Stimulated activated CD4-positive, alpha-beta T cell treated with anti-CD3 and anti-CD28 coated beads, TNF-alpha, amount 100 ng/mL, for 4 hours (primary cell): ENCODE data around the gene DUS2.
"Not testable (repeated sequence)": the region's sequence is repeated elsewhere in the genome, so short reads cannot be mapped to it uniquely, and the experiment has no call there.

Source experiments
- DNase-seq, 3 experiments: peaks; one replicate each; pipeline ENCODE4 v3.0.0-alpha.2; 2020; ENCODE audit warnings: low read depth in 3 of 3

Gene DUS2

DNA sequence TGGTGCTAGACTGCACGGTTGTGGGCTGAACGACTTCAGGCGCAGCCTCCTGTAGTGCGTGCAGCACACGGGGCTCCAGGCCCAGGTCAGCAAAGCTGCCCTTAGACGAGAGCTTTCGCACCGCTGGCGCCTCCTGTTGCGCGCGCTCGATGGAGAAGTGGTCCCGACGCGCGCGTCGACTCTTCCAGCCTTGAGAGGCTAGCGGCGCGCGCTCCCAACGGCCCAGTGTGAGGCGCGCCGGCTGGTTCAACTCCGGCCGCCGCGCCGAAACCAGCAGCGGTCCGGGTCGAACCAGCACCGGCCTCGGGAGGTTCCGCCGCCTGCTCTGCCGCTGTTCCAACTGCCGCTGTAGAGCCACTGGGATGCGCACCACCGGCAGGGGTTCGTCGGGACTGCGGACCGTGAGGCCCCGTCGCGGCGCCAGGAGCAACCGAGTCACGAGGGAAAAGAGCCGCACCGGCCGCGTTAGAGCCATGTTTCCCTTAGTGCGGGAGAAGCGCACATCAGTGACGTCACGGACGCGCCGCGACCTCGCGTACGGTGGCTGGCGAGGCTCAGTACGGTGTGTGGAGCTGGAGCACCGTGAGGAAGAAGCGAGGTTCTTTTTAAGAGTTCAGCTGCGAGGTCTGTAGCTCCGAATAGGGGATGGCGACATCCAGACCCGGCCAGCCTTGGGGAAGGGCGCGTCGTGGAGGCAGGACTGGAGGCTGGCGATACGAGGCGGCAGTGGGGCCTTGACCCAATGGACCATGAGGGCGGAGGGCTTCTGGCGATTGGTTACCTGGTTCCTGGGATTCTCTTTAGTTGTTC, at the start of gene DUS2, which contains the start of gene DDX28:
Gene DUS2 (plus strand): TSS at position 557 of the 810 bp plus-strand sequence. CDS start 14,740 bp downstream, outside the sequence.
Gene DDX28 (minus strand): TSS at position 505 of the 810 bp plus-strand sequence. CDS start 30 bp downstream, at position 475.
- DNase-seq = peak; percentile 87 to 93 (median 88)

DNA sequence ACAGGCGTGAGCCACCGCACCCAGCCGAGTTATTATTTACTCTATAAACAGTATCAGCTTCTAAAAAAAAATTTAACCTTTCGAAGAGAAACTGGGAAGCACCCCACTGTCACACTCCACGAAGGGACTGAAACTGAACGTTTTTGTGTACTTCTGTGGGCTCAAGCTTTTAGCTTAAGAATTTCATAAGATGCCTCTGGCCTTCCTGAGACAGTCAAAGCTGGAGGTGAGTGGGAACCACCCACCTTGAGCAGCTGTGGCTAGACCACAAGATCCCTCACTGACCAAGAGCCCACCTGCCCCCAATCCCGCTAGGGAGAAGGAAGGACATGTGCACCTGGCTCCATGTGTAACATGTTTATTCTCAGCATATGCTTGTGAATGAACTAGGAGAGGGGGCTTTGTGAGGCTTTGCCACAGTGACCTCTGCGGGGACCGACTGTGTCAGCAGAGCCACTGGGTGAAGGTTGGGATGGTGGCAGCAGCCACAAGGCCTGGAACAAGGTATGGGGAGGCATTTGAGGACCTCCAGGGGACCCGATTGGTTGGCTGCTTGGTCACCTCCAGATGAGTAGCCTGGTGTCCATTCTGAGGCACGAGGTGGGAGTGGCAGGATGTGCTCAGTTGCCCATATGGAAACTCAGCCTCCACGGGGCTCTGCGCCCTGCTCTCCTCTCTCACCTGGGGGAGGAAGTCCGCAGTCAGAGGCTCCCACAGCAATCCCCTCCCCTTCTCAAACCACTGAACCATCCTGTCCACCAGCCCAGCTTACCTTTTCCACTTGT, 47.6 kb upstream of the DUS2 start:
- no peak for DNase-seq

DNA sequence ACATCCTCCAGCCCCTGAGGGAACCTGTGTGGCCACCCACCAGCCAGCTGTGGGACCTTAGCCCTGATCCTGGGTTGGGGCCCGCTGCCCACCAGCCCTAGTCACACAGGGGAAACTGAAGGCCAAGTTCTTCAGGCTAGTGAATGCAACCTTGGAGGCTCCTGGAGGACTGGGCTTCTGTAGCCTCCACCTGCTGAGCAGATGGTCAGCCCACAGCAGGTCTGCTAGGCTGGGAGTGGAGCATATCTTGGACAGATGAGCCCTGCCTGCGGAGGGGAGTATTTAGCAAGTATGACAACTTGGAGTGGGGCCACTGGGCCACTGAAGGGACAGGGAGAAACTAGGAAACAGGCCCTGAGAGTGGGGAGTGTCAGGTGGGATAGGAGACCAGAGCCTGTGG, 46.9 kb upstream of the DUS2 start:
- no peak for DNase-seq

DNA sequence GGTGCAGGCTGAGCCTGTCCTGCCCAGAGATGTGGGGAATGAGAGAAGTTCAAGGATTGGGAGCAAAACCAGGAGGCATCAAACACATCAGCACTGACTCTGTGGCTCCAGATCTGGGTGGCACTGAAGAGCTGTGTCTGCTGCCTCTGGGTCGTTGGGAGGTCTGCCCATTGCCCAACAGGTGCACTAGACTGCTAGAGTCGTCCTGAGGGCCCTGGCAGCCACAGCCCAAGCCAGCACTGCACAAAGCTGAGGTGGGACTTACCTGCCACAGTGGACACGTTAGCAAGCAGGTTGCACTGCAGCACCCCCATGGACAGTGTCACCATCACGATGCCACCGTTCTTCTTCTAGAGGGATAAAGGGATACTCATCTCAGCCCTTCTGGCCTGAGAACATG, 46.1 kb upstream of the DUS2 start:
- DNase-seq = no peak

DNA sequence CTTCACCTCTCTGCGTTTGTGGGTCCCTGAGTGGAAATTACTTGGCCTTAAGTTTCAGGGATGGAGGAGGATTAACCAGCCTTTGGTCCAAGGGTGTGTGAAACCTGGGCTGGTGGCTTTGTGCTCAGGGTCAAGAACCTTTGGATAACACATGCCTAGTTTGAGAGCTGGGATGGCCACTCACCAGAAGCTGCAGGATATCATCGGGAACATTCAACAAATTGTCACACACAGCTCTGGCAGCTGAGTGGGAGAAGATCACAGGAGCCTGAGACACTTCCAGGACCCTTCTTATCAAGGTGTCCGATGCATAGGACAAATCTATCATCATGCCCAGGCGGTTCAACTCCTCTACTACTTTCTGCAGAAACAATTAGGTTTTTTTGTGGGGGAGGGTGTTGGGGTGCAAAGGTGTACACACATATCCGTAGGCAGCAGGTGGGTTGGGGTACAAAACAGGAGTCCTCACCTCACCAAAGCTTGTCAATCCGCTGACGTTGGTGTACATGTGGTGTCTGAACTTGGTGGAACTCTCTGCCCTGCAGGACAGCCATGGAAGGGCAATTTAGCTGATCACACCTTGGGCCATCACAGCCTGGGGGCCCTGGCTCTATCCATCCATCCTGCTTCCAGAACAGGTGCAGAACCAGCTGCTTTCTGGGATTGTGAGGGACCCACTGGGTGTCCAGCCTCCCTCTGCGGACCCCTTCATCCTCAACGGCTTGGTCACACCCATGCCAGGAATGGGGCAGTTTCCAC, 45.4 kb upstream of the DUS2 start:
- no peak for DNase-seq

DNA sequence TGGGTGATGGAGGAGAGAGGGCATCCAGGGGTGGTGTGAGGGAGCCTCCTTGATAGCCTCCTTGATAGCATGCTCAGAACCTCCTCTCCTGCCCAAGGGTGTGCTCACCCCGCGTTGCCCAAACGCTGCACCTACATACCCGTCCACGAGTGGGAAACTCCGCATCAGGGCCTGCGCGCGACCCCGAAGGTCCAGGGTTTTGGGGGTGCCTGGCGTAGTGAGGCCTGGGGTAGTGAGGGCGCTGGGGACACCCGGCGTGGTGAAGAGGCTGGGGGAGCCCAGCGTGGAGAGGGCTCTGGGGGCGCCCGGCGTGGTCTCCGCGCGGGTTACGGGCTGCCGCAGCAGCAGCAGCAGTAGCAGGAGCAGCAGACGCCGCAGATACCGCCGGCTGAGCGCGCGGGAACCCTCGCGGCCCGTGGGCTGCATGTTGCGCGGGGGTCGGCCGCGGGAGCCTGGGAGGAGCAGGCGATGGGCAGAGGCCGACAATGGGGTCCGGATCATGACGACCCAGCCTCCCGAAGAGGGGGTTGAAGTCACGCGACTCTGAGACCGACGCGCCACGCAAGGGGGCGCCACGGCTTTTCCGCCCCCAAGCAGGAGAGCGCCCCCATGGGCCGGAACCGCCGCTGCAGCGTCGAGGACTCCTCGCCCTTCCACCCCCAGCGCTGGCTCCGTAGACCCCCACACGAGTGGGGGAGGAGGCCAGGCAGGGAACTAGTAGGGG, 43.0 kb upstream of the DUS2 start, which contains the start of gene DPEP3:
Gene DPEP3 (minus strand): TSS at position 545 of the 724 bp plus-strand sequence. CDS start 119 bp downstream, at position 426.
- DNase-seq = no peak

DNA sequence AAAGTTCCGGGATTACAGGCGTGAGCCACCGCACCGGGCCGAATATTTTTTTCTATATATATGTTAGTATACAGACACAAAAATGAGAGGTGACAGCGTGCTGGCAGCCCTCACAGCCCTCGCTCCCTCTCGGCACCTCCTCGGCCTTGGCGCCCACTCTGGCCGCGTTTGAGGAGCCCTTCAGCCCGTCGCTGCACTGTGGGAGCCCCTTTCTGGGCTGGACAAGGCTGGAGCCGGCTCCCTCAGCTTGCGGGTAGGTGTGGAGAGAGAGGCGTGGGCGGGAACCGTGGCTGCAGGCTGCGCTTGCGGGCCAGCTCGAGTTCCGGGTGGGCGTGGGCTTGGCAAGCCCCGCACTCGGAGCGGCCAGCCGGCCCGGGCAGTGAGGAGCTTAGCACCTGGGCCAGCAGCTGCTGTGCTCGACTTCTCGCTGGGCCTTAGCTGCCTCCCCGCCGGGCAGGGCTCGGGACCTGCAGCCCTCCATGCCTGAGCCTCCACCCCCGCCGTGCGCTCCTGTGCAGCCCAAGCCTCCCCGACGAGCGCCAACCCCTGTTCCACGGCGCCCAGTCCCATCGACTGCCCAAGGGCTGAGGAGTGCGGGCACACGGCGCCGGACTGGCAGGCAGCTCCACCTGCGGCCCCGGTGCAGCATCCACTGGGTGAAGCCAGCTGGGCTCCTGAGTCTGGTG, 40.9 kb upstream of the DUS2 start:
- DNase-seq = no peak

DNA sequence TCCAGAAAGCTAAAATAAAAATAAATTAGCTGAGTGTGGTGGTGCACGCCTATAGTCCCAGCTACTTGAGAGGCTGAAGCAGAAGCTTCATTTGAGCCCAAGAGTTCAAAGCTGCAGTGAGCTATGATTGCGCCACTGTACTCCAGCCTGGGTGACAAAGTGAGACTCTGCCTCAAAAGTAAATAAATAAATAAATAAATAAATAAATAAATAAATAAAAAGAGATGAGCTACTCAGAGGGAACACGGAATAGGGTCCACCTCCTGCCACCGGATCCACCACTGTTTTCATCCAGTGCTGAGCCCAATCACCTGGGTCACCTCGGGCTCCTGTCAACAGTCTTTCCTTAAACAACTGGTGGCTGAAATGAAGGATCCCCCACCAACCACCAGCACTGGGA, 36.1 kb upstream of the DUS2 start:
- no peak for DNase-seq

DNA sequence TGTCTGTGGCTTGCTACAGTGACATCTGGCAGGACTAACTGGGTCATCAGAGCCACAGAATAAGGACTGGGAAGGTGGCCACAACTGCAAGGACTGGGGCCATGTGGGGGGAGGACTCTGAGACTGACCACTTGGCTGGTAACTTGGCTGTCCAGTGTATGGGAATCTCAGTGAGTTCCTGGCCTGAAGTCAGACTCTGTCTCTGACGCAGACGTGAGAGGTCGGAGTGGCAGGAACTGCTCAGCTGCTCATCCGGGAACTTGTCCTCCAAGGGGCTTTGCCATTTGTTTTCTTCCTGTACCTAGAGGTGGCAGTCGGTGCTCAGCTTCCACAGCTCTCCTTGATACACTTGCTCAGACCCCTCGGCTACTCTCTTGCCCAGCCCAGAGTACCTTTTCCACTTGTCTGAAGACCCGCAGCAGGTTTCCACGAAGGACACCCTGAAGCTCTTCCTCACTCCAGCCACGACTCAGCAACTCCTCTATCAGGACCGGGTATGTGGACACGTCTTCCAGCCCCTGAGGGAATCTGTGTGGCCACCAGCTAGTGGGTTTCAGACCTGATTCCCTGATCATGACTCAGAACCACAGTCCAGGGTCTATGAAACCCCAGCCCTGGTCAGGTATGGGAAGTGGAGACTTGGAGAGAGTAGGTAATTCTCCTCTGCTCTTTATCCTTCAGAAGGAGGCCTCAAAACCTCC, 35.5 kb upstream of the DUS2 start:
- no peak for DNase-seq

DNA sequence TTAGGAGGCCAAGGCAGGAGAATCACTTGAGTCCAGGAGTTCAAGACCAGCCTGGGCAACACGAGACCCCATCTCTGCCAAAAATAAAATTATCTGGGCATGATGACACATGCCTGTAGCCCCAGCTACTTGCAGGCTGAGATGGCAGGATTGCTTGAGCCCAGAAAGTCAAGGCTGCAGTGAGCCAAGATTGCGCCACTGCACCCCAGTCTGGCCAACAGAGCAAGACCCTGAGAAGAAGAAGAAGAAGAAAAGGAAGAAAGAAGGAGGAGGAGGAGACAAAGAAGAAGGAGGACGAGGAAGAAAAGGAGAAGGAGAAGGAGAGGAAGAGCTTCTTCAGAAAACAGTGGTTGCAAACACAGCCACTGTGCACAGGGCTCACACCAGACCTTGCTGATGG, 34.4 kb upstream of the DUS2 start:
- DNase-seq = no peak

DNA sequence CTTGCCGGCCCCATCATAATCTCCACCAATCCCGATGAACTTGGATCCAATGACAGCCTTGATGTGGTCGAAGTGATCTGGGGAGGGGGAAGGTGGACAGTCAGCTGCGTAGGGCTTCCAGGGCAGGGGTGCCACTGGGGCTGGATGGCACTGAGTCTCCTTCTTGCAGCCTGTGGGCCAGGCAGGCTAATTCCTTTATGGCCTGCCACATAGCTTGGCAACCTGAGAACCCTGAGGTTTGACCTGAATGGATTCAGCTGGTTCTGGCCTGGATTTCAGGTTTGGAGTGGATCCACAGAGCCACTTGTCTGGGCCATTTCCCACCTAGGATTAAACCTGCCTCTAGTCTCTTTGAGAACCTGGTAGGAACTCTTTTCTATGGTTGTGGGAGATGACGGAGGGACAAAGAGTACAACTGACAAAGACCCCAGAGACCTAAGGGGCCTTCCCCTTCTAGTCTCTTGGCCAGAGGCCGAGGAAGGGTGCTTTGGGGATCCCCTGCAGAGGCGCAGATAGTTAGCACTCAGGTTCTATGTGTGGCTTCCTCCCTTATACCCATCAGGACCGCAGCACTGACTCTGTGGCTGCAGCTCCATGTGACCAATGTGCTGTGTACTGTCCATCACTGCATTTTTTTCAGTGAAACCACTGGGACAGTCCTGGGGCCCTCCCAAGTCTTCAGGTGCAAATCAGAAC, 33.6 kb upstream of the DUS2 start:
- DNase-seq = no peak

DNA sequence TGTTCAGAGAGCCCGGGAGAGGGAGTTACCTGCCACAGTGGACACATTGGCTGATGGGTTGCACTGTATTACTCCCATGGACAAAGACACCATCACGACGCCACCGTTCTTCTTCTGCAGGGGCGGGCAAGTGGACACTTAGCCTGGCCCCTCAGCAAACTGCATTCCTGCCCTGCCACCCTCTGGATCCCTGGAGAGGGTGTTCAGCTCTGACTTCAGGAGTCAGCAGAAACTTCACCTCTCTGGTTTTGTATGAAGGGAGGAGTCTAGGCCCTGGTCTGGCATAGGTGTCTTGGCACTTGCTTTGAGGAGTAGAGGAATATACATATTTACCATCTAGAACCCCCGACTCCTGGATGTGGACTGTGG, 33.1 kb upstream of the DUS2 start:
- no peak for DNase-seq

DNA sequence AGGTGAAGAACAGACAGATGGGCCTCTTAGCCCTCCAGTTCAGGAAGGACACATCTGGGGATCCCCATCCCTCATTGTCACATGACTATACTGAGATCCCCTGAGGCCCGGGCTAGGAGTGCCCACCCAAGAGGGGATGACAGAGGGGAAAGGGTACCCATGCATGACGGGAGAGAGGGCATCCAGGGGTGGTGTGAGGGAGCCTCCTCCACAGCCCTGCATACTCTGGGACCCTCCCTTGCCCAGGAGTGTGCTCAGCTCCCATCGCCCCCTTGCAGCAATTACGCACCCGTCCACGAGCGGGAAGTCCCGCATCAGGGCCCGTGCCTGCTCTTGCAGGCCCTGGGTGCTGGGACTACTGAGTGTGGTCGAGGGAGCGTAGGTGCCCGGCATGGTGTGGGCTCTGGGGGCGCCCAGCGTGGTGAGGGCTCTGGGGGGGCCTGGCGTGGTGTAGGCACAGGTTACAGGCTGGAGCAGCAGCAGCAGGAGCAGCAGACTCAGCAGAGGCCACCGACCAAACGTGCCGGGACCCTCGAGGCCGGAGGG, 30.4 kb upstream of the DUS2 start:
- no peak for DNase-seq

DNA sequence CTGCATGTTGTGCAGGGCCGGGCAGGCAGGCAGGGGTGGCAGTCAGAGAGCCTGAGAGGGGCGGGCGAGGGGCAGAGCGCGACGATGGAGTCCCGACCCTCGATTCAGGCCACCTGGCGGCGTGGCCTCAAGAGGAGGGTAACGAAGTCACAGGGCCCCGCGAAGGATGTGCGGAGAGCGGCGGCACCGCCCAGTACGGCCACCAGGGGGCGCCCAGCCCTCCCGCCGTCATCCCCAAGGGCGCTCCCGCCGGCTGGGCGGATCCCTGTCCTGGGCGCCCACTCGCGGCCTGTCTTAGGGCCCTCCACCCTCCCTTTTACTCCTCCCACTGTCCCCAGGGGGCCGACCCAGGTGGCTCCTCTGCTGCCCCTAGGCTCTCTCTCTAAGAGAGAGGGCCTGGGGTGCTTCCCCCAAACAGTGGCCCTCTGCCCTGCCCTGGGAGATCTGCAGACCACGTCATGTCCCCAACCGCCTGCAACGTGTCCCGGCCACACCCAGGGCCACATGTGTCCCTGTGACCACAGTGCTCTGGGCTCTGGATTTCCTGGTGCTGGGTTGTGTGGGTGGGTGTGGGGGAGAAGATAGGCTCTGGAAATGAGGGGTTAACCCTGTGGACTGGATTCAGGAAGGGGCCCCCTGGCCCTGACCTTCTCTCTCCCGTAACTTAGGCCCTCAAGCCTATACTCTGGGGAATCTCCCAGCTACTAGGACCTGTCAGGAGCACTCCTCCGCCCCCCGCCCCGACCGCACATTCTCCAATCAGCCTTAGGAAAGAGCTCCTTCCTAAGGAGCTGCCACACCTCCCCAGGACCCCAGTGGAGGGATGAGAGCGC, 29.7 kb upstream of the DUS2 start:
- DNase-seq = peak; percentile 58 to 71 (median 63)

DNA sequence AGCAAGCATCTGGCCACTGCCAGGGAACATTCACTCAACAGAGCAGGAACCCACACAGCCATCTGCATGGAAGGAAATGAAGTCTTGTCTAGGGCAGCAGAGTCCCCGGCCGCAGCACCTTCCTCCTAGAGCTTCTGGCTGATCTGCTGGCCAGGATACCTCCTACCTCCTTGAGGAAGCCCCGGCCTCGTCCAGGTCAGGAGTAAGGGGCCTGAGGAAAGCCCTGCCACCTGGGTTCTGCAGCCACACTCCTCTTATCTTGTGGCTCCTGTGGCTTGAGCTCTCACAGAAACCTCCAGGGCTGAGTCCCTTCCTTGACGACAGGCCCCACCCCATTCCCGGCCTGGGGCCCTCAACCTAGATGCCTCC, 29.1 kb upstream of the DUS2 start:
- DNase-seq = not testable (repeated sequence)

DNA sequence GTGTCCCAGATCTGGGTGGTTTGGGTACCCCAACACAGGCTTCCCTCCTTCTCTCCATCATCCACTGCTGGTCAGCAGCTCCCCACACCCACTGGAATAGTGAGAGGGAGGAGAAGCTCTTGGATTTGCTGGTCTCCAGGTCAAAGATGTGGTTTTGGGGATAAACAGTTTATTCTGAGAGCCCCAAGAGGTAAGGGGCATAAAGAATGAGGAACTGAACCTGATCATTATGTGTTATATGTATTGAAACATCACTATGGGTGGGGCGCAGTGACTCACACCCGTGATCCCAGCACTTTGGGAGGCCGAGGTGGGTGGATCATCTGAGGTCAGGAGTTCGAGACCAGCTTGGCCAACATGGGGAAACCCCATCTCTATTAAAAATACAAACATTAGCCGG, 27.7 kb upstream of the DUS2 start:
- DNase-seq = no peak

DNA sequence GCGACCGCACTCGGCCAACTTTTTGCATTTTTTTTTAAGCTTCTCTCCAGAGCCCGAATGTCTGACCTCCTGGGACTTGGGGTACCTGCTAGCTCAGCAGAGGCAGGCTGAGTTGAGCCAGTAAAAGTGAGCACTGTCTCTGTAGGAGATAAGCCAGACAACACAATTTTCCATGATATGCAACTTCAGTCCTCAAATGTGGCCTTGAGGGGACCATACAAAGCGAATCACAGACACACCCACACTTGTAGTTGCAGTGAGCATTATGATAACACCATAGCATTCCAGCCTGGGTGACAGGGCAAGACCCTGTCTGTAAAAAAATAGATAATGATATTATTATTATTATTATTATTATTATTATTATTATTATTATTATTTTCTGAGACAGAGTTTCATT, 26.4 kb upstream of the DUS2 start:
- no peak for DNase-seq

DNA sequence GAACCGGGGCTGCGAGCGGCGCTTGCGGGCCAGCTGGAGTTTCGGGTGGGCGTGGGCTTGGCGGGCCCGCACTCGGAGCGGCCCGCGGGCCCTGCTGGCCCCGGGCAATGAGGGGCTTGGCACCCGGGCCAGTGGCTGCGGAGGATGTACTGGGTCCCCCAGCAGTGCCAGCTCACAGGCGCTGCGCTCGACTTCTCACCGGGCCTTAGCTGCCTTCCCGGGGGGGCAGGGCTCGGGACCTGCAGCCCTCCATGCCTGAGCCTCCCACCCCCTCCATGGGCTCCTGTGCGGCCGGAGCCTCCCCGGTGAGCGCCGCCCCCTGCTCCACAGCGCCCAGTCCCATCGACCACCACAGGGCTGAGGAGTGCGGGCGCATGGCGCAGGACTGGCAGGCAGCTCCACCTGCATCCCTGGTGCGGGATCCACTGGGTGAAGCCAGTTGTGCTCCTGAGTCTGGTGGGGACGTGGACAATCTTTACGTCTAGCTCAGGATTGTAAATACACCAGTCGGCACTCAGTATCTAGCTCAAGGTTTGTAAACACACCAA, 24.8 kb upstream of the DUS2 start:
- not testable (repeated sequence) for DNase-seq
